Measurements from ENCODE around the gene PHACTR3. TPM values are rescaled to one million over a fixed set of nuclear protein-coding genes. Genes with fewer than 3 reads are reported as not detected.

The PHACTR3 gene
- total and polyA plus RNA-seq, 4 donors = 0.14 to 0.42 (median 0.17) TPM

DNA sequence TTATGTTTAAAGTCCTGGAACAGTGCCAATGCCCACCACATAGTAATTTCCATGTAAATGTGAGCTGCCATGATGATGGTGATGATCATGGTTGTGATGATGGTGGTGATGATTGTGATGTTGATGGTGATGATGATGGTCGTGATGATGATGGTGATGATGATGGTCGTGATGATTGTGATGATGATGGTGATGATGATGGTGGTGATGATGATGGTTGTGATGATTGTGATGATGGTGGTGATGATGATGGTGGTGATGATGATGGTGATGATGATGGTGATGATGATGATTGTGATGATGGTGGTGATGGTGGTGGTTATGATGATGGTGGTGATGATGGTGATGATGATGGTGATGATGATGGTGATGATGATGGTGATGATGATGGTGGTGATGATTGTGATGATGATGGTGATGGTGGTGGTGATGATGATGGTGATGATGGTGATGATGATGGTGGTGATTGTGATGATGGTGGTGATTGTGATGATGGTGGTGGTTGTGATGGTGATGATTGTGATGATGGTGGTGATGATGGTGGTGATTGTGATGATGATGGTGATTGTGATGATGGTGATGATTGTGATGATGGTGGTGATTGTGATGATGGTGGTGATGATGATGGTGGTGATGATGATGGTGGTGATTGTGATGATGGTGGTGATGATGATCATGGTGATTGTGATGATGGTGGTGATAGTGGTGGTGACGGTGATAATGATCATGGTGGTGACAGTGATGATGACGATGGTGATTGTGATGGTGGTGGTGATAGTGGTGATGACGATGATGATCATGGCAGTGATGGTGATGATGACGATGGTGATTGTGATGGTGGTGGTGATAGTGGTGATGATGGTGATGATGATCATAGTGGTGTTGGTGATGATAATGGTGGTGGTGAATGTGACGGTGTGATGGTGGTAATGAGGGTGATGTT, 82.3 kb downstream of the PHACTR3 start:
- H3K9me3 ChIP-seq (ENCODE audit: control insufficient read depth in 4 of 4, low read length in 3 of 4) = no peaks in the 10 kb centered on the region

GRCh38 chr20:59688356-59688755, 84.0 kb downstream of the PHACTR3 start:
- no peak for DNase-seq (ENCODE audit: low spot score)
- no peaks in the 10 kb centered on the region for H3K27me3 ChIP-seq (ENCODE audit: control insufficient read depth in 4 of 4, insufficient read depth in 4 of 4, low read length in 3 of 4)
- H3K4me1 ChIP-seq (ENCODE audit: control insufficient read depth in 4 of 4, insufficient read depth in 4 of 4, low read length in 3 of 4) = no peaks in the 10 kb centered on the region
- H3K4me3 ChIP-seq (ENCODE audit: low read depth in 1 of 3, low read length in 3 of 3) = no peak overlapping the region
- WGBS = 64% methylated on average over 3 of the region's 3 CpGs
- H3K9me3 ChIP-seq (ENCODE audit: control insufficient read depth in 4 of 4, low read length in 3 of 4) = no peaks in the 10 kb centered on the region
- H3K27ac ChIP-seq (ENCODE audit: low read depth in 1 of 2, low read length in 2 of 2) = no peak overlapping the region
- no peaks in the 10 kb centered on the region for H3K36me3 ChIP-seq (ENCODE audit: control insufficient read depth in 4 of 4, insufficient read depth in 3 of 4, low read depth in 1 of 4, low read length in 3 of 4)
- H3K9ac ChIP-seq (ENCODE audit: low read depth in 1 of 2, low read length in 2 of 2) = no peak overlapping the region
- TF ChIP-seq HNF4A (conservative IDR thresholded peaks at IDR 0.05) (no peak), JUND (IDR thresholded peaks at IDR 0.05) (no peak), MAX (IDR thresholded peaks at IDR 0.05) (no peak), GABPA (IDR thresholded peaks at IDR 0.05 in 1 of 2, conservative IDR thresholded peaks at IDR 0.05 in 1 of 2) (no peak), RAD21 (IDR thresholded peaks at IDR 0.05) (no peak), HNF4G (IDR thresholded peaks at IDR 0.05) (no peak), ZBTB33 (IDR thresholded peaks at IDR 0.05) (no peak), EGR1 (IDR thresholded peaks at IDR 0.05; ENCODE audit: low read depth in 2 of 2) (no peak), FOXA2 (IDR thresholded peaks at IDR 0.05) (no peak), RXRA (IDR thresholded peaks at IDR 0.05) (no peak), YY1 (IDR thresholded peaks at IDR 0.05) (no peak), SP1 (IDR thresholded peaks at IDR 0.05) (no peak), FOXA1 (IDR thresholded peaks at IDR 0.05) (no peak)
- TF ChIP-seq, protein P1, sequence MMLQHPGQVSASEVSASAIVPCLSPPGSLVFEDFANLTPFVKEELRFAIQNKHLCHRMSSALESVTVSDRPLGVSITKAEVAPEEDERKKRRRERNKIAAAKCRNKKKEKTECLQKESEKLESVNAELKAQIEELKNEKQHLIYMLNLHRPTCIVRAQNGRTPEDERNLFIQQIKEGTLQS (IDR thresholded peaks at IDR 0.05) = no peak
- TF ChIP-seq, protein P2, sequence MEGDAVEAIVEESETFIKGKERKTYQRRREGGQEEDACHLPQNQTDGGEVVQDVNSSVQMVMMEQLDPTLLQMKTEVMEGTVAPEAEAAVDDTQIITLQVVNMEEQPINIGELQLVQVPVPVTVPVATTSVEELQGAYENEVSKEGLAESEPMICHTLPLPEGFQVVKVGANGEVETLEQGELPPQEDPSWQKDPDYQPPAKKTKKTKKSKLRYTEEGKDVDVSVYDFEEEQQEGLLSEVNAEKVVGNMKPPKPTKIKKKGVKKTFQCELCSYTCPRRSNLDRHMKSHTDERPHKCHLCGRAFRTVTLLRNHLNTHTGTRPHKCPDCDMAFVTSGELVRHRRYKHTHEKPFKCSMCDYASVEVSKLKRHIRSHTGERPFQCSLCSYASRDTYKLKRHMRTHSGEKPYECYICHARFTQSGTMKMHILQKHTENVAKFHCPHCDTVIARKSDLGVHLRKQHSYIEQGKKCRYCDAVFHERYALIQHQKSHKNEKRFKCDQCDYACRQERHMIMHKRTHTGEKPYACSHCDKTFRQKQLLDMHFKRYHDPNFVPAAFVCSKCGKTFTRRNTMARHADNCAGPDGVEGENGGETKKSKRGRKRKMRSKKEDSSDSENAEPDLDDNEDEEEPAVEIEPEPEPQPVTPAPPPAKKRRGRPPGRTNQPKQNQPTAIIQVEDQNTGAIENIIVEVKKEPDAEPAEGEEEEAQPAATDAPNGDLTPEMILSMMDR (IDR thresholded peaks at IDR 0.05; ENCODE audit: low read depth, low read length, missing input control) = no peak

More for the DNA sequence above, 82.3 kb downstream of the PHACTR3 start:
- H3K9ac ChIP-seq (ENCODE audit: low read depth in 1 of 2, low read length in 2 of 2) = no peak overlapping the region
- H3K27me3 ChIP-seq (ENCODE audit: control insufficient read depth in 4 of 4, insufficient read depth in 4 of 4, low read length in 3 of 4) = no peaks in the 10 kb centered on the region
- no peak for DNase-seq (ENCODE audit: low spot score)
- no peak overlapping the region for H3K27ac ChIP-seq (ENCODE audit: low read depth in 1 of 2, low read length in 2 of 2)
- 91% methylated on average over 7 of the region's 7 CpGs for WGBS
- no peak for TF ChIP-seq TAF1 (conservative IDR thresholded peaks at IDR 0.05)
- TF ChIP-seq ZBTB33 (IDR thresholded peaks at IDR 0.05) = no peak
- no peak for TF ChIP-seq FOXA2 (IDR thresholded peaks at IDR 0.05)
- TF ChIP-seq, protein P2 (IDR thresholded peaks at IDR 0.05; ENCODE audit: low read depth, low read length, missing input control) = no peak
- TF ChIP-seq HNF4G (IDR thresholded peaks at IDR 0.05) = no peak
- H3K4me1 ChIP-seq (ENCODE audit: control insufficient read depth in 4 of 4, insufficient read depth in 4 of 4, low read length in 3 of 4) = no peaks in the 10 kb centered on the region
- H3K4me3 ChIP-seq (ENCODE audit: low read depth in 1 of 3, low read length in 3 of 3) = no peak overlapping the region
- no peaks in the 10 kb centered on the region for H3K36me3 ChIP-seq (ENCODE audit: control insufficient read depth in 4 of 4, insufficient read depth in 3 of 4, low read depth in 1 of 4, low read length in 3 of 4)

Data from liver (tissue), 9 donors.